NB4 (cell line): ENCODE data around the gene ANKFN1.

Experiments used
- CTCF ChIP-seq: IDR thresholded peaks from one replicate; pipeline ENCODE4 v1.5.1; 2012; ENCODE audit warnings: low read depth, low read length
- POLR2A ChIP-seq: IDR thresholded peaks from 2 replicates; pipeline ENCODE4 v1.6.1; 2011; ENCODE audit warnings: mild to moderate bottlenecking; ENCODE audit not compliant: insufficient read length; ENCODE audit errors: extremely low read depth

- TF ChIP-seq CTCF (no peak), POLR2A (no peak)
Measured at GRCh38 chr17:56441308-56441707, 288.0 kb downstream of the ANKFN1 start.
